ENCODE measurements around the gene SPATA16. TPM values are rescaled to one million over a fixed set of nuclear protein-coding genes. Genes with fewer than 3 reads are reported as not detected.

SPATA16 gene
- total and polyA plus RNA-seq, 4 donors = not detected

GRCh38 chr3:172958565-172958964 is 182.5 kb downstream of the SPATA16 start:
- 93 to 98% methylated on average over 2 of the region's 2 CpGs for WGBS, 2 donors
- no peak for TF ChIP-seq CTCF (IDR thresholded peaks at IDR 0.05; ENCODE audit: control extremely low read depth, extremely low read depth)
- H3K27ac ChIP-seq (ENCODE audit: low read depth in 1 of 2, low read length in 1 of 2) = no peak overlapping the region
- H3K4me1 ChIP-seq (ENCODE audit: control insufficient read depth in 5 of 5, insufficient read depth in 5 of 5, low read length in 5 of 5) = peaks cover 0 to 2% (median 0%) of the 10 kb centered on the region in 5 donors
- no peak for DNase-seq
- no peaks in the 10 kb centered on the region for H3K27me3 ChIP-seq (ENCODE audit: control insufficient read depth in 3 of 3, insufficient read depth in 3 of 3, low read length in 2 of 3)
- no peaks in the 10 kb centered on the region for H3K9me3 ChIP-seq (ENCODE audit: control insufficient read depth in 4 of 4, insufficient read depth in 3 of 4, low read length in 3 of 4)
- H3K9ac ChIP-seq (ENCODE audit: insufficient read depth in 1 of 2, low read length in 2 of 2) = no peak overlapping the region
- no peaks in the 10 kb centered on the region for H3K36me3 ChIP-seq (ENCODE audit: control insufficient read depth in 4 of 4, insufficient read depth in 4 of 4, low read length in 4 of 4)
- no peak overlapping the region for H3K4me3 ChIP-seq
- ATAC-seq (ENCODE audit: insufficient read depth, low FRiP score) = no peak

- H3K27ac ChIP-seq (ENCODE audit: low read depth in 1 of 2, low read length in 1 of 2) = no peak overlapping the region
These were observed 187.5 kb downstream of the SPATA16 start for GRCh38 chr3:172953571-172953970.

GRCh38 chr3:172951511-172951910 is 189.5 kb downstream of the SPATA16 start:
- no peaks in the 10 kb centered on the region for H3K27me3 ChIP-seq (ENCODE audit: control insufficient read depth in 3 of 3, insufficient read depth in 3 of 3, low read length in 2 of 3)
- H3K27ac ChIP-seq (ENCODE audit: low read depth in 1 of 2, low read length in 1 of 2) = no peak overlapping the region
- no peaks in the 10 kb centered on the region for H3K9me3 ChIP-seq (ENCODE audit: control insufficient read depth in 4 of 4, insufficient read depth in 3 of 4, low read length in 3 of 4)
- H3K36me3 ChIP-seq (ENCODE audit: control insufficient read depth in 4 of 4, insufficient read depth in 4 of 4, low read length in 4 of 4) = no peaks in the 10 kb centered on the region
- ATAC-seq (ENCODE audit: insufficient read depth, low FRiP score) (no peak), DNase-seq (no peak)
- H3K9ac ChIP-seq (ENCODE audit: insufficient read depth in 1 of 2, low read length in 2 of 2) = no peak overlapping the region
- H3K4me3 ChIP-seq = no peak overlapping the region
- TF ChIP-seq CTCF (IDR thresholded peaks at IDR 0.05; ENCODE audit: control extremely low read depth, extremely low read depth) = no peak
- WGBS, 2 donors = 53 to 75% methylated on average over 2 of the region's 2 CpGs
- no peaks in the 10 kb centered on the region for H3K4me1 ChIP-seq (ENCODE audit: control insufficient read depth in 5 of 5, insufficient read depth in 5 of 5, low read length in 5 of 5)

More at GRCh38 chr3:172953571-172953970, 187.5 kb downstream of the SPATA16 start:
- H3K4me3 ChIP-seq = no peak overlapping the region
- H3K36me3 ChIP-seq (ENCODE audit: control insufficient read depth in 4 of 4, insufficient read depth in 4 of 4, low read length in 4 of 4) = no peaks in the 10 kb centered on the region
- DNase-seq (no peak), ATAC-seq (ENCODE audit: insufficient read depth, low FRiP score) (no peak)
- H3K9ac ChIP-seq (ENCODE audit: insufficient read depth in 1 of 2, low read length in 2 of 2) = no peak overlapping the region
- WGBS, 2 donors = 26 to 54% methylated on average over 2 of the region's 2 CpGs
- no peak for TF ChIP-seq CTCF (IDR thresholded peaks at IDR 0.05; ENCODE audit: control extremely low read depth, extremely low read depth)
- H3K9me3 ChIP-seq (ENCODE audit: control insufficient read depth in 4 of 4, insufficient read depth in 3 of 4, low read length in 3 of 4) = no peaks in the 10 kb centered on the region
- H3K27me3 ChIP-seq (ENCODE audit: control insufficient read depth in 3 of 3, insufficient read depth in 3 of 3, low read length in 2 of 3) = no peaks in the 10 kb centered on the region
- H3K4me1 ChIP-seq (ENCODE audit: control insufficient read depth in 5 of 5, insufficient read depth in 5 of 5, low read length in 5 of 5) = no peaks in the 10 kb centered on the region

- ATAC-seq (ENCODE audit: insufficient read depth, low FRiP score) = no peak
- Histone ChIP-seq H3K4me1 (ENCODE audit: control insufficient read depth in 5 of 5, insufficient read depth in 5 of 5, low read length in 5 of 5) (no peaks in the 10 kb centered on the region), H3K36me3 (ENCODE audit: control insufficient read depth in 4 of 4, insufficient read depth in 4 of 4, low read length in 4 of 4) (no peaks in the 10 kb centered on the region), H3K9ac (ENCODE audit: insufficient read depth in 1 of 2, low read length in 2 of 2) (no peak overlapping the region), H3K27me3 (ENCODE audit: control insufficient read depth in 3 of 3, insufficient read depth in 3 of 3, low read length in 2 of 3) (no peaks in the 10 kb centered on the region), H3K27ac (ENCODE audit: low read depth in 1 of 2, low read length in 1 of 2) (no peak overlapping the region), H3K4me3 (no peak overlapping the region), H3K9me3 (ENCODE audit: control insufficient read depth in 4 of 4, insufficient read depth in 3 of 4, low read length in 3 of 4) (no peaks in the 10 kb centered on the region)
- no peak for DNase-seq
- no peak for TF ChIP-seq CTCF (IDR thresholded peaks at IDR 0.05; ENCODE audit: control extremely low read depth, extremely low read depth)
- 78 to 80% methylated on average over 2 of the region's 2 CpGs for WGBS, 2 donors
These were observed 195.0 kb downstream of the SPATA16 start for GRCh38 chr3:172946061-172946460.
